ENCODE data around the gene LRRC4B.
"Not testable (repeated sequence)": the region's sequence is repeated elsewhere in the genome, so short reads cannot be mapped to it uniquely, and the experiment has no call there.

The LRRC4B gene

GRCh38 chr19:50553134-50553703 lies 15.0 kb downstream of the LRRC4B start:
- no peak for DNase-seq (ENCODE audit: low read depth)

DNA sequence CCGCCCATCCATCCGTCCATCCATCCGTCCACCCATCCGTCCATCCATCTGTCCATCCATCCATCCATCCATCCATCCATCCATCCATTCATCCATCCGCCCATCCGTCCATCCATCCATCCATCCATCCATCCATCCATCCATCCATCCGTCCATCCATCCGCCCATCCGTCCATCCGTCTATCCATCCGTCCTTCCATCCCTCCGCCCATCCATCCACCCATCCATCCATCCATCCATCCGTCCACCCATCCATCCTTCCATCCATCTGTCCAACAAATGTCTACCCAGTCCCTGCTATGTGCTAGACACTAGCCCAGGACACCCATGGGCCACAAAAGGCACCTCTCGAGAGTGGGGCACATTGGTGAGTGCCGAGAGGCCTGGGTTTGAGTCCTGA lies 15.7 kb downstream of the LRRC4B start:
- DNase-seq (ENCODE audit: low read depth): no peak

DNA sequence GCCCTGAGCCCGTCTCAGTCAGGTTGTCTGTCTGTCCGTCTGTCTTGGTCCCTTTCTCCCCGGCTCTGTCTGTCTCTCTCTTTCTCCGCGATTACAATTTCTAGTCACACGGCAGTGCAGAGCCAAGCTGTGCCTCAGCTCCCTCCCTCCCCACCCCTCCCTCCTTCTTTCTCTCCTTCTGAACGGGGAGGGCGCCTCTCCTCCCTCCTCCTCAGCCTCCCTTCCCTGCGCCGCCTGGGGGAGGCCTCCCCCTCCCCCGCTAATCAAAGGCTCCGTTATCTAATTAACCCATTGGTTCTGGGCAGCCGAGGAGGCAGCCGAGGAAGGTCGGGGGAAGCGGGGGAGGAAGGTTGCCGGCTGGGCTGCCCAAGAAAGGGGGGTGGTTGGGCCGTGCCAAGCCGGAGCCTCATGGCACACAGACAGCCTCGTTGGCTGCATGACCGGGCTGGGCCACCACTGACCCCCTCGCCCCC lies 16.5 kb downstream of the LRRC4B start:
- no peak for DNase-seq (ENCODE audit: low read depth)

DNA sequence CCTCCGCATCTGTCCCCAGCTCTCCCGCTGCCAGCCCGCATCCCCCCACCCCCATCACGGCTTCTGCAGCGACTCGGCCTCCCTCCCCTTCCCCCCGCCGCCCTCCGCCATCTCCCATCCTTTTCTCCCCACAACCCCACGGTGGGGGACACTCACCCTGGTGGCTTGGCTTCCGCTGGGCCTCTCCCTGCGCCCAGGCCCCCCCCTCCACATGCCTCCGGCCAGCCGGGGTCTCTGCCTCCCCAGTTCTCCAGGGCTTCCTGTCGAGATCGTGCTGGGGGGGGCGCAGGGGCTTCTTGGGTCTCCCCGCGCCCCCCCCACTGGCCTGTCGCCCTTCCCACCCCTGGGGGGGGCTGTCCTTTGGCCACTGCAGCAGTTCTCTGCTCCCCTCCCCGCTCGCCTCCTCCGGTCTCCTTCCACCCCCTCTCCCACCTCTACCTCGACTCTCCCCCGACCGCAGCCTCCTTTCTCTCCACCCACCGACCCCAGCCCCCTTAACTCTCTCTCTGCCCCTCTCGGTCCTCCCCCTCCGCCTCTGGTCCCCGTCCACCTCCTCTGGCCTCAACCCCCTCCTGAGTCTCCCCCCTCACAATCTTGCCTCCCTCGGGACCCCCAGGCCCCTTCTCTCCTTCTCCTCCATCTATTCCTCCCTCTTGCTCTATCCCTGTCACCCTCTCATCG lies 17.1 kb downstream of the LRRC4B start:
- no peak for DNase-seq (ENCODE audit: low read depth)

- no peak for DNase-seq (ENCODE audit: low read depth)
Measured at GRCh38 chr19:50550594-50550966, 17.7 kb downstream of the LRRC4B start.

DNA sequence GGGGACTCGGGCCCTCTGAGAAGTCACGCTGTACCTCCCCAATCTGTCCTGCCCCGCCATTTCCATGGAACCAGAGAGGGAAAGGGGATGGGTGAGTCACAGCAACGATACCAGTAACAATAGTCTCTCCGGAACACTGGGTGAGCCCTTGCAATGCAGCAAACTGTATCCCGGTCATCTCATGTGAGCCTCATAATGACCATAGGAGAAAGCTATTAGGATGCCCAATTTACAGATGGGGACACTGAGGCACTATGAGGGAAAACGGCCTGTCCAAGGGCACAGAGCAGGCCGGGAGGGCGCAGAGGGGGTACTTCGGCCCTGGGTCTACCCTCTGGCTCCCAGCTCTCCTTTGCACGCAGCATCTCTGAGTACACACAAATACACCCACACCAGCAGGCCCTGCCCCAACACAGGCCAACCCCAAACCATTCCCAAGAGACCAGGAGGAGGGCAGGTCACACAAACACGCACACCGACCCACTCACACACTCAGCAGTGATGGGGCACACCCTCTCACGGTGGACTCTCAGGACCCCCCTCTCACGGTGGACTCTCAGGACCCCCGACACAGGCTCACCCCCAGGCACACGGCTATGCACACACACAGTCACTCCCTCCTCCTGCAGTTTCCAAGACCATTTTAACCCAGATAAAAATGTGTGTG lies 18.2 kb downstream of the LRRC4B start:
- no peak for DNase-seq (ENCODE audit: low read depth)

GRCh38 chr19:50549059-50549926 lies 18.9 kb downstream of the LRRC4B start:
- no peak for DNase-seq (ENCODE audit: low read depth)

- DNase-seq (ENCODE audit: low read depth): no peak
Measured at GRCh38 chr19:50548191-50549058, 19.8 kb downstream of the LRRC4B start.

GRCh38 chr19:50547385-50548190 lies 20.6 kb downstream of the LRRC4B start:
- DNase-seq (ENCODE audit: low read depth): no peak

DNA sequence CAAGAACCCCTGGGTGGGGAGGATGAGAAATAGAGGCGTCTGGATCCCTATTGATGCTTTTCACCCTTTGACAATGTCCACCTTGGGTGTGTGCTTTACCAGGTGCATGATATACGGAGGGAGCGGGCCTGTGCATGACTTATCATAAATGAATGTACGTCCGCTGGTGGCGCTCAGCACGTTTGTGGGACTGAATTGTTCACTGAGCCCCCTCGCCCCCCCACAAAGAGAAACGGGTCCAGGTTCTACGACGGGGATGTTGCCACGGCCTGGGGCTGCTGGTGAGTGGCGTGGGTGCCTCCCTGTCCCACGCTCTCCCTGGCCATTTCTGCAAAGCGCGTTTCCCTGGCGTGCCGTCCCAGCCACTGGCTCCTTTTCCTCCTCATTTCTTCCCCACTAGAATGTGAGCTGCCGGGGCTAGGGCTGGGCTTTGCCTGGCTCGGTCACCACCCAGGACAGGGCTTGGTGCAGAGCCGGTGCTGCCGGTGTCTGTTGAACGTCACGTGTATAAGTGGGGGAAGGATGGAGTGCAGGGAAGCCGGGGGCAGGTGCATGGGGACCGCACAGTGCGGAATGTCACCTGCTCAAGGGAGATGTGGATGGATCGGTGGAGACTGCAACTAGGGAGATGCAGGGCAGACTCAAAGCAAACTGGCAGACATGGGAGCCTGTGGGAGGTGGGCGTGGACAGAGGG lies 21.6 kb downstream of the LRRC4B start:
- DNase-seq (ENCODE audit: low read depth): no peak

- DNase-seq (ENCODE audit: low read depth): no peak
Measured at GRCh38 chr19:50542943-50543342, 25.3 kb downstream of the LRRC4B start.

GRCh38 chr19:50537769-50538230 lies 30.4 kb downstream of the LRRC4B start:
- DNase-seq (ENCODE audit: low read depth): peak; percentile 83

DNA sequence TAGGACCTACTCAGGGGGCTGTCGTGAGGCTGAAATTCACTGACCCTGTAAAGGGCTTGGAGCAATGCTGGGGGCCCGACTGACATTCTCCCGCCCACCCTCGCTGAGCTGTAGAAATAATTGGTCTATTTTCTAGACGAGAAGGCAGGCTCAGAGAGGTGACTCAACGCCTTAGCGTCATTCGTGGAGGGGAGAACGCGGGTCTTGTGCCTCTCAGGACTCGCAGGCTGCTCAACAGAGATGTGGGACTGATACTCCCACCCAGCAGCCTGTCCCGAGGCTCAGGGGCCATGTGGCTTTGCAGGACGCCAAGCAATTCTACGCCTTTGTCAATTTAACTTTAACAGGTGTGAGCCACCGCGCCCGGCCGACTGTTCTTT lies 30.9 kb downstream of the LRRC4B start:
- DNase-seq (ENCODE audit: low read depth): no peak

DNA sequence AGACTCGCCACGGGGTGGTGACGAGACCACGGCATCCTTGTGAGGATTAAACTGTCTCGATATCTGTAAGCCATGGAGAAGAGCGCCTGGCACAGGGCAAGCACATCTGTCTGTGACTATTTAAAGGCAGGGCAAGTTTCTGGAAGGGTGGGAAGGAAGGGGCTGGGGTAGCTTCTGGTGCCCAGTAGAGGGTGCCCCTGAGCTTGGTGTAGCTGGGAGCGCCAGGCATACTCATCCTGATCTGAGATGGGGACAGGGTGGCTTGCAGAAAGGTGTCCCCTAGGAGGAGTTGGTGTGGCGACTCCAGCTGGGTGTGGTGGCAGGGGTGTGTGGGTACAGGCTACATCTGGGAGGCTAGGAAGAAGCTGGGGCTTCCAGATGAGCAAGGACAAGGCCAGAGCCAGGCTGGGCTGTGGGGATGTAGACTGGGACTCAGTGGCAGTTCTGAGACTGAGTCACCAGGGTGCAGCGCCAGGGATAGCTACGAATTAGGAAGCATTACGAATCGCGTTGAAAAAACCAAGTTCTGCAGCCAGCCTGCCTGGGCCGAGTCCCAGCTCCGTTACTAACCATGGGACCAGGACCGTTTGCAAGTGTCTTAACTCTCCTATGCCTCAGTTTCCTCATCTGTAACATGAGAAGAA lies 31.5 kb downstream of the LRRC4B start:
- DNase-seq (ENCODE audit: low read depth): no peak

- DNase-seq (ENCODE audit: low read depth): no peak
Measured at GRCh38 chr19:50535672-50536187, 32.5 kb downstream of the LRRC4B start.

DNA sequence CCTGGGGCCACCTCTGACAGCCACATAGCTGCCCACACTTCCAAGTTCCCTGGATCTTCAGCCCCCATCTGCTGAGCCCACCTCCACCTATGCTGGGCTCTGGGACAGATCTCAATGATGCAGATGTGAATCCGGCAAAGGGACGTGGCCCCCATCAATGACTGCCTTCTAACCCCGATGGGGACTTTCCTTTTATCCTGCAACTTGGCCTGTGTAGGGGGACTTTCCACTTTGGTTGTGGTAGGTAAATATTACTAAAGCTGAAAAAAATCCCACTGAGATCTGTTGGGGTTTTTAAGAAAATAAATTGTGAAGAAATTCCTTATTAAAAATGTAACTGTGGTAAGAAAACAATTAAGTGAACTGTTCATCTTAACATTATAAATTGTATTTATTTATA lies 33.8 kb downstream of the LRRC4B start:
- DNase-seq (ENCODE audit: low read depth): no peak

- DNase-seq (ENCODE audit: low read depth): no peak
Measured at GRCh38 chr19:50532952-50533351, 35.3 kb downstream of the LRRC4B start.

GRCh38 chr19:50531171-50531612 lies 37.0 kb downstream of the LRRC4B start:
- no peak for DNase-seq (ENCODE audit: low read depth)

GRCh38 chr19:50528052-50528451 lies 40.2 kb downstream of the LRRC4B start:
- not testable (repeated sequence) for DNase-seq (ENCODE audit: low read depth)

Measured in iris pigment epithelial cell (primary cell).